ENCODE data around the gene TARBP2. TPM values are rescaled to one million over a fixed set of nuclear protein-coding genes. Genes with fewer than 3 reads are reported as not detected.

Gene TARBP2
- total RNA-seq, 1 donor from 2014 or later = 45.7 TPM

DNA sequence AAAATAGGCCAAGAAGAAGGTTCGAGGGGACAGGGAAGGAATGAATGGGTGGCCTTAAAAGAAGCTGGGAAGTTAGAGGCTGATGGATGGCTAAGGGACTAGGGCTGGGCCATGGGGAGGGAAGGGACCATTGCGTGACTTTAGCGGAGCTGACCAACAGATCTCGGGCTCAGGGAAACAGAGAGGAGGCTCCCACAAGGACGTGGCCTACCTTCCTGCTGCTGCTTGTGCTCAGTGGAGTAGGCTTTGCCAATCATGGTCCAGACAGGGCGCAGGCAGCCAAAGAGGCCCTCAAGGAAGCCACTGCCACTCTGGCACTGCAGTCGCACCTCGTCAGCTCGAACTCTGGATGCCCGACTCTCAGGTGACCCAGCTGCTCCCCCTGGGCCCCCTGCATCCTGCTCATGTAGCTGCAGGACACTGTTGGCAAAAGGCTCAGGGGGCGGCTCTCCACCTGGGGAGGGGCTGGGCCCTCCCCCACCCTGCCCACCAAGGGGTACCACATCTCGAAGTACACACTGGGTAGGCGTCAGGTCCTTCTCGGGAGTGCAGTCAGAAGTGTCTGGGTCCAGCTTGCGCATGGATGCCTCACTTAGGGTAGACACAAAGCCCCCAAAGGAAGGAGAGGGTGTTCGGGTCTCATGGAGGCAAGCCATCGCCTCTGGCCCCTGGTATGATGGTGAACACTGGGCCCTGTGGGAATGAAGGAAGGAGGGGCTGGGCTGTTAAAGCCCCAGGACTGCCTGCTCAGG, 14.2 kb upstream of the TARBP2 start:
- Mint-ChIP-seq H3K9me3 (no peaks in the 10 kb centered on the region), H3K4me3 (no peak overlapping the region), H3K36me3 (ENCODE audit: low read depth) (peaks cover 32% of the 10 kb centered on the region), H3K4me1 (peaks cover 6% of the 10 kb centered on the region), H3K27me3 (no peaks in the 10 kb centered on the region), H3K27ac (no peak overlapping the region)
- ATAC-seq (ENCODE audit: low read depth) (no peak), DNase-seq (no peak)
- POLR2A ChIA-PET = no interaction called here
- CTCF ChIA-PET = no interaction called here
- TF ChIP-seq, protein P1, sequence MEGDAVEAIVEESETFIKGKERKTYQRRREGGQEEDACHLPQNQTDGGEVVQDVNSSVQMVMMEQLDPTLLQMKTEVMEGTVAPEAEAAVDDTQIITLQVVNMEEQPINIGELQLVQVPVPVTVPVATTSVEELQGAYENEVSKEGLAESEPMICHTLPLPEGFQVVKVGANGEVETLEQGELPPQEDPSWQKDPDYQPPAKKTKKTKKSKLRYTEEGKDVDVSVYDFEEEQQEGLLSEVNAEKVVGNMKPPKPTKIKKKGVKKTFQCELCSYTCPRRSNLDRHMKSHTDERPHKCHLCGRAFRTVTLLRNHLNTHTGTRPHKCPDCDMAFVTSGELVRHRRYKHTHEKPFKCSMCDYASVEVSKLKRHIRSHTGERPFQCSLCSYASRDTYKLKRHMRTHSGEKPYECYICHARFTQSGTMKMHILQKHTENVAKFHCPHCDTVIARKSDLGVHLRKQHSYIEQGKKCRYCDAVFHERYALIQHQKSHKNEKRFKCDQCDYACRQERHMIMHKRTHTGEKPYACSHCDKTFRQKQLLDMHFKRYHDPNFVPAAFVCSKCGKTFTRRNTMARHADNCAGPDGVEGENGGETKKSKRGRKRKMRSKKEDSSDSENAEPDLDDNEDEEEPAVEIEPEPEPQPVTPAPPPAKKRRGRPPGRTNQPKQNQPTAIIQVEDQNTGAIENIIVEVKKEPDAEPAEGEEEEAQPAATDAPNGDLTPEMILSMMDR (IDR thresholded peaks at IDR 0.05) = no peak
- intact Hi-C loops (cut with micrococcal nuclease) = no loop called here

DNA sequence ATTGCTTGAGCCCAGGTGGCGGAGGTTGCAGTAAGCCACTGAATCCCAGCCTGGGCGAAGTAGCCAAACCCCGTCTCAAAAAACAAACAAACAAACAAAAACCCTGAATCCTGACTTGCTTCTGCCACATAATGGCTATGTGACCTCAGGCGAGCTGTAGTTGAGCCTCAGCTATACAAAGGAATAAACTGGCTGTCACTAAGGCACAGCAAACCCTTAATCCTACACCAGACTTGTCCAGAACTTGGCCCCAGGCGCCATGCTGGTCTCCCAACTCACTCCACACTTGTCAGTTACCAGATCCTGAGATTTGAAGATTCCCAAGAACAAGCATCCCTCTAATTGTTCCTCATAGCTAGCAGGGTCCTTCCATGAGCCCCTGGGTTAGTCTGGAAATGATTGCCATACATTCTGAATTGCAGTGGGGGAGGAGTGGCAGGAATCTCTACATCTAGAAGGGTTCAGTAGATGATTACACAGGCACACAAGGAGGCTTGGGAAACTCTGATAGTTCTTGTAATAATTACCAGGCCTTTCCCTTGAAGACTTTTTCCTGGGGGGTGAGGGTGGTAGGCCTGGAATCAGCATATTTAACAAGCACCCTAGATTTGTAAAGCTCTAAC, 11.7 kb upstream of the TARBP2 start:
- intact Hi-C loops (cut with micrococcal nuclease) = no loop called here
- DNase-seq = no peak
- no peak overlapping the region for H3K27ac Mint-ChIP-seq
- TF ChIP-seq, protein P1 (IDR thresholded peaks at IDR 0.05) = no peak
- ChIA-PET CTCF (no interaction called here), POLR2A (interaction anchor here (1.8 to 5.3 kb wide), 2 partner anchors 11 kb away, joined by 8 to 53 read pairs; partner anchors contain the start of genes MAP3K12 and TARBP2)
- no peaks in the 10 kb centered on the region for H3K9me3 Mint-ChIP-seq
- ATAC-seq (ENCODE audit: low read depth) = no peak
- peaks cover 21% of the 10 kb centered on the region for H3K4me1 Mint-ChIP-seq
- no peak overlapping the region for H3K4me3 Mint-ChIP-seq
- H3K36me3 Mint-ChIP-seq (ENCODE audit: low read depth) = peaks cover 16% of the 10 kb centered on the region
- H3K27me3 Mint-ChIP-seq = no peaks in the 10 kb centered on the region

DNA sequence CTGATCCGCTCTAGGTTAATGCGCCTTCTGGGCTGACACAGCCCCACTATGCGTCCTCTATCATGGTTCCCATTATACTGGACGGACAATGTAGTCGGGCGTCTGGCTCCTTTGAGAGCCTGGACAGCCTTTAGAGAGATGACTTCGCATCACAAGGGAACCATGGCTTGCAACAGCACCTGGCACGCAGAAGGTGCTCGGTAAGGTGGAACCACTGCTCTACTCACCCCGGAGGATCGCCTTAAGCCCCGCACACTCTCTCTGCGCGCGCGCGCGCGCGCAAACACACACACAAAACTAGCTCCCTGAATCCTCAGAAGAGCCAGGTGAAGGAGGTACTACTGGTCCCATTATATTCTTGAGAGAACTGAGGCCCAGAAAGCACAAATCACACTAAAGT, 8.9 kb upstream of the TARBP2 start:
- TF ChIP-seq, protein P1 (IDR thresholded peaks at IDR 0.05) = no peak
- H3K27me3 Mint-ChIP-seq = no peaks in the 10 kb centered on the region
- POLR2A ChIA-PET = interaction anchor here (0.6 to 5.3 kb wide), 8 partner anchors 8 to 74 kb away, joined by 3 to 53 read pairs (median 7); partner anchors contain the start of genes MAP3K12 and TARBP2
- ATAC-seq (ENCODE audit: low read depth) = no peak
- peak overlapping the region; percentile 84 for H3K27ac Mint-ChIP-seq
- H3K4me1 Mint-ChIP-seq = peaks cover 21% of the 10 kb centered on the region
- DNase-seq = no peak
- H3K9me3 Mint-ChIP-seq = no peaks in the 10 kb centered on the region
- H3K36me3 Mint-ChIP-seq (ENCODE audit: low read depth) = peaks cover 1% of the 10 kb centered on the region
- CTCF ChIA-PET = interaction anchor here (0.9 kb wide), 2 partner anchors 16 to 23 kb away, joined by 3 read pairs; no protein-coding TSS in a partner anchor
- peak overlapping the region; percentile 87 for H3K4me3 Mint-ChIP-seq
- intact Hi-C loops (cut with micrococcal nuclease) = loop anchor here (2.0 kb wide), 1 partner anchor 171 kb away; the partner anchor contains the start of gene AAAS

DNA sequence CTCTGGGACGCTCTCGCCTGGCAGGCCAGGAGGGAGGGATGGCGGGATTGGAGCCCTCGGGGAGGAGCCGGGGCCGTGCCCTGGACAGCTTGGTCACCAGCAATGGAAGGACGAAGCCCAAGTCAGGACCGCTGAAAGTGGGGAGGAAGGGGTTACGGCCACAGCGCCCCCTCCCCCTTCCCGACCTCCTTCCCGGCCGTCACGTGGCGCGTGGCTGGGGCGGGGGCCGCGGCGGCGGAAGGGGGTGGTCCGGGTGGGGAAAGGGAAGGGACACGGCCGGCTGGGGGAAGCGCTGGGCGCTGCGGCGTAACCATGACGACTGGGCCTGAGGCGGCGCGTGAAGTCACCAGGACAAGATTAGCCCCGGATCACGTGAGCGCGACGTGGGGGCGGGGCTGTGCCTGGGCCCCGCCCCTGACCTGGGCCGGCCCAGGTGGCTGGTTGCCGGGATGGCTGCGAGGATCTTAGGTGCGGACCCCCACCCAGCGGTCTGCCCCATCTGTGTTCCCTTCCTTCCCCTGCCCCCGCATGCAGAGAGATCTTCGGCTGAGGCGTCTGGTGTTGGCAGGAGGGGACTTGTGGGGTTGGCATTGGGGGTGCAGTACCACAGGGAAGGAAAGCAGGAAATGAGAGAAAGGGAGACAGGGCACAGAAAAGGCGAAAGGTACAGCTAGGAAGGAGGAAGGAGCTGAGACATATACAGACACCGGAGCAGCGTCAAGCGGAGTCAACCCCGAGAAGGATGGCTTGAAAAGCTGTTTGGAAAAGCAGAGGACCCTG, 8.1 kb upstream of the TARBP2 start:
- intact Hi-C loops (cut with micrococcal nuclease) = loop anchor here (1.0 to 2.0 kb wide), 3 partner anchors 8 to 172 kb away; partner anchors contain the start of genes AAAS, PRR13 and TARBP2
- Mint-ChIP-seq H3K9me3 (no peaks in the 10 kb centered on the region), H3K4me3 (peak overlapping the region; percentile 87), H3K27ac (peak overlapping the region; percentile 84), H3K4me1 (peaks cover 21% of the 10 kb centered on the region), H3K27me3 (no peaks in the 10 kb centered on the region), H3K36me3 (ENCODE audit: low read depth) (peaks cover 1% of the 10 kb centered on the region)
- peak; percentile 95 for DNase-seq
- CTCF ChIA-PET = interaction anchor here (1.2 to 1.4 kb wide), 2 partner anchors 11 to 169 kb away, joined by 3 to 4 read pairs; no protein-coding TSS in a partner anchor
- TF ChIP-seq, protein P1 (IDR thresholded peaks at IDR 0.05) = no peak
- ATAC-seq (ENCODE audit: low read depth) = peak; percentile 92
- POLR2A ChIA-PET = interaction anchor here (0.7 to 5.3 kb wide), 6 partner anchors 7 to 52 kb away, joined by 3 to 53 read pairs (median 6); partner anchors contain the start of genes MAP3K12, PRR13 and TARBP2
